OCI-LY7 (cell line): Measurements from ENCODE around the gene VPS13C. TPM values are rescaled to one million over a fixed set of nuclear protein-coding genes. Genes with fewer than 3 reads are reported as not detected.

Experiments
- BruUV-seq: library from RNA; stranded (reverse); fragments of 400-500 nt; replicated peaks from 2 replicates; lab custom pipeline; 2021; lab: Mats Ljungman, UMichigan
- CTCF ChIA-PET: fragments of 300-600 bp; sonication (Branson Sonifier 250); formaldehyde crosslinking; loops from one replicate; lab custom pipeline; 2022; ENCODE audit warnings: antibody characterized with exemption; ENCODE audit not compliant: unreplicated experiment; lab: Charles Lee
- POLR2A ChIA-PET: fragments of 300-600 bp; sonication (Branson Sonifier 250); formaldehyde crosslinking; loops from one replicate; lab custom pipeline; 2022; ENCODE audit warnings: antibody characterized with exemption; lab: Charles Lee
- DNase-seq: peaks from one replicate; pipeline ENCODE4 v3.0.0-alpha.2; 2015; ENCODE audit warnings: low spot score
- H2AFZ ChIP-seq: fragments of 200-600 bp; sonication (generic), shearing (Covaris generic); 2 replicates; pipeline ENCODE4 v1.6.1; 2014; ENCODE audit warnings: mild to moderate bottlenecking, antibody characterized with exemption, low read length, moderate library complexity
- H3K27ac ChIP-seq: fragments of 200-600 bp; sonication (generic); 2 replicates; pipeline ENCODE4 v1.5.1; 2014; ENCODE audit warnings: mixed run types, low read depth, mild to moderate bottlenecking, moderate library complexity, low read length, inconsistent platforms; ENCODE audit not compliant: poor library complexity, severe bottlenecking
- H3K36me3 ChIP-seq: fragments of 200-600 bp; sonication (generic); 2 replicates; pipeline ENCODE4 v1.6.1; 2014; ENCODE audit warnings: mild to moderate bottlenecking, antibody characterized with exemption, low read length, moderate library complexity, mixed read lengths; ENCODE audit not compliant: insufficient read depth
- H3K4me1 ChIP-seq: fragments of 200-600 bp; sonication (generic); 2 replicates; pipeline ENCODE4 v1.5.1; 2014; ENCODE audit warnings: mild to moderate bottlenecking, low read length; ENCODE audit not compliant: insufficient read depth, poor library complexity, severe bottlenecking
- H3K4me2 ChIP-seq: fragments of 200-600 bp; sonication (generic); 2 replicates; pipeline ENCODE4 v1.6.1; 2014; ENCODE audit warnings: mild to moderate bottlenecking, low read length
- H3K4me3 ChIP-seq: fragments of 200-600 bp; sonication (generic); 2 replicates; pipeline ENCODE4 v1.5.1; 2014; ENCODE audit warnings: mild to moderate bottlenecking, low read depth, low read length; ENCODE audit not compliant: poor library complexity, severe bottlenecking
- H3K79me2 ChIP-seq: fragments of 200-600 bp; sonication (generic); 2 replicates; pipeline ENCODE4 v1.6.1; 2016; ENCODE audit warnings: low read depth, mild to moderate bottlenecking, low read length, moderate library complexity, mixed read lengths; ENCODE audit not compliant: insufficient read depth
- H3K9me2 ChIP-seq: fragments of 200-600 bp; sonication (generic); 2 replicates; pipeline ENCODE4 v1.6.1; 2016; ENCODE audit warnings: mild to moderate bottlenecking, low read length, mixed read lengths; ENCODE audit not compliant: insufficient read depth
- H3K9me3 ChIP-seq: fragments of 200-600 bp; sonication (generic); 2 replicates; pipeline ENCODE4 v1.6.1; 2014; ENCODE audit warnings: mild to moderate bottlenecking, mixed run types, low read length, mixed read lengths
- H4K20me1 ChIP-seq: fragments of 200-600 bp; sonication (generic); 2 replicates; pipeline ENCODE4 v1.6.1; 2014; ENCODE audit warnings: mild to moderate bottlenecking, antibody characterized with exemption, low read length, moderate library complexity, mixed read lengths; ENCODE audit not compliant: insufficient read depth
- EZH2phosphoT487 ChIP-seq: fragments of 200-600 bp; sonication (generic); IDR thresholded peaks from 2 replicates; pipeline ENCODE4 v1.6.1; 2018; ENCODE audit warnings: low read depth, borderline replicate concordance, mild to moderate bottlenecking, mixed run types, antibody characterized with exemption, low read length, moderate library complexity, mixed read lengths
- intact Hi-C: fragments of 100-400 bp; cut with micrococcal nuclease; formaldehyde crosslinking; loops from one replicate; pipeline ENCODE4 v1.10.0; 2022; ENCODE audit not compliant: unreplicated experiment
- total RNA-seq, 2 experiments: library from RNA; depleted of rRNA in 1 of 2; stranded (reverse); fragments of >200 nt in 1 of 2; shearing (Covaris generic) in 1 of 2; gene quantifications; 2 replicates each; pipeline ENCODE4 v1.2.3, GENCODE V29; 2014 to 2022
- TF ChIP-seq, protein P1 (sequence below): fragments of 200-600 bp; sonication (generic); conservative IDR thresholded peaks from 2 replicates; pipeline ENCODE4 v1.5.1; 2014; ENCODE audit warnings: mild to moderate bottlenecking, antibody characterized with exemption, low read length, moderate library complexity, mixed read lengths

Gene VPS13C
- total RNA-seq, 2 experiments from 2014 or later: 44.4 to 60.6 TPM

- H3K9me3 ChIP-seq: no peaks in the 10 kb centered on the region
- no peaks in the 10 kb centered on the region for H3K9me2 ChIP-seq
- no TSS peak for BruUV-seq
- H3K27ac ChIP-seq: no peak overlapping the region
- H2AFZ ChIP-seq: no peak overlapping the region
- H4K20me1 ChIP-seq: no peaks in the 10 kb centered on the region
- H3K4me2 ChIP-seq: no peak overlapping the region
- ChIA-PET POLR2A (interaction anchor here (0.7 to 1.2 kb wide), 2 partner anchors 21 to 225 kb away, joined by 3 to 4 read pairs; no protein-coding TSS in a partner anchor), CTCF (no interaction called here)
- no peaks in the 10 kb centered on the region for H3K4me1 ChIP-seq
- peaks cover 69% of the 10 kb centered on the region for H3K36me3 ChIP-seq
- intact Hi-C loops: no loop called here
- DNase-seq: no peak
- no peaks in the 10 kb centered on the region for H3K79me2 ChIP-seq
- no peak overlapping the region for H3K4me3 ChIP-seq
- no peak for TF ChIP-seq EZH2phosphoT487
- TF ChIP-seq, protein P1, sequence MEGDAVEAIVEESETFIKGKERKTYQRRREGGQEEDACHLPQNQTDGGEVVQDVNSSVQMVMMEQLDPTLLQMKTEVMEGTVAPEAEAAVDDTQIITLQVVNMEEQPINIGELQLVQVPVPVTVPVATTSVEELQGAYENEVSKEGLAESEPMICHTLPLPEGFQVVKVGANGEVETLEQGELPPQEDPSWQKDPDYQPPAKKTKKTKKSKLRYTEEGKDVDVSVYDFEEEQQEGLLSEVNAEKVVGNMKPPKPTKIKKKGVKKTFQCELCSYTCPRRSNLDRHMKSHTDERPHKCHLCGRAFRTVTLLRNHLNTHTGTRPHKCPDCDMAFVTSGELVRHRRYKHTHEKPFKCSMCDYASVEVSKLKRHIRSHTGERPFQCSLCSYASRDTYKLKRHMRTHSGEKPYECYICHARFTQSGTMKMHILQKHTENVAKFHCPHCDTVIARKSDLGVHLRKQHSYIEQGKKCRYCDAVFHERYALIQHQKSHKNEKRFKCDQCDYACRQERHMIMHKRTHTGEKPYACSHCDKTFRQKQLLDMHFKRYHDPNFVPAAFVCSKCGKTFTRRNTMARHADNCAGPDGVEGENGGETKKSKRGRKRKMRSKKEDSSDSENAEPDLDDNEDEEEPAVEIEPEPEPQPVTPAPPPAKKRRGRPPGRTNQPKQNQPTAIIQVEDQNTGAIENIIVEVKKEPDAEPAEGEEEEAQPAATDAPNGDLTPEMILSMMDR: no peak
These were observed 108.3 kb downstream of the VPS13C start for GRCh38 chr15:61951949-61952348.

DNA sequence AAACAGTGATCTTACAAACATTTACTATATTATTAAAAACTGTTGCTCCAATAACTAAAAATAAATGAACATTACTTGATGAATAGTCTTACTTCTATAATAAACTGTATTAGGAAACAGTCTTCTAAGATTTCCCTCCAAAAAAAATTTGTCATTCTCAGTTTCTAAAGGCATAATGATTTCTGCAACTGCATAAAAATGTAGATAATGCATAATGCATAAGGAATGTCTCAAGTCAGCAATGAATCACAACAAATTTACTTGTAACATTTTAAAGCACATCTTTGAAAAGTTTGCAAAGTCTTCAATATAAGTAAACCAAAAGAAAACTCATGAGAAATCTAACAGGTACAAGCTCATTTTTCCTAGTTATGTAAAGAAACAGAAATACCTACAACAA lies 113.5 kb downstream of the VPS13C start:
- no peaks in the 10 kb centered on the region for H3K4me1 ChIP-seq
- CTCF ChIA-PET: no interaction called here

DNA sequence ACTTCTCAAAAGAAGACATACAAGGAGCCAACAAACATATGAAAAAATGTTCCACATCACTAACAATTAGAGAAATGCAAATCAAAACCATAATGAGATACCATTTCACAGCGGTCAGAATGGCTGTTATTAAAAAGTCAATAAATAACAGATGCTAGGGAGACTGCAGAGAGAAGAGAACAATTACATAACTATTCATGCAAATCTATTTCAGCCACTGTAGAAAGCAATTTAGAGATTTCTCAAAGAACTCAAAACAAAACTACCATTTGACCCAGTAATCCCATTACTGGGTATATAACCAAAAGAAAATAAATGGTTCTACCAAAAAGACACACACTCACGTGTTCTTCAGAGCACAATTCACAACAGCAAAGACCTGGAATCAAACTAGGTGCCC lies 116.3 kb downstream of the VPS13C start:
- no peaks in the 10 kb centered on the region for H3K79me2 ChIP-seq
- H4K20me1 ChIP-seq: no peaks in the 10 kb centered on the region
- H3K4me3 ChIP-seq: no peak overlapping the region
- TF ChIP-seq EZH2phosphoT487: no peak
- TF ChIP-seq, protein P1: no peak
- H3K36me3 ChIP-seq: peaks cover 79% of the 10 kb centered on the region
- H3K9me2 ChIP-seq: no peaks in the 10 kb centered on the region
- H2AFZ ChIP-seq: no peak overlapping the region
- H3K4me1 ChIP-seq: no peaks in the 10 kb centered on the region
- intact Hi-C loops: no loop called here
- H3K9me3 ChIP-seq: peaks cover 7% of the 10 kb centered on the region; the same call in 1 of the 2 replicates
- BruUV-seq: no TSS peak
- no peak overlapping the region for H3K4me2 ChIP-seq
- ChIA-PET CTCF (no interaction called here), POLR2A (no interaction called here)
- no peak overlapping the region for H3K27ac ChIP-seq
- DNase-seq: no peak

More for the DNA sequence above, 113.5 kb downstream of the VPS13C start:
- H3K27ac ChIP-seq: no peak overlapping the region
- no TSS peak for BruUV-seq
- H3K4me3 ChIP-seq: no peak overlapping the region
- DNase-seq: no peak
- no peak overlapping the region for H3K4me2 ChIP-seq
- intact Hi-C loops: no loop called here
- TF ChIP-seq, protein P1: no peak
- no peak for TF ChIP-seq EZH2phosphoT487
- H3K36me3 ChIP-seq: peaks cover 71% of the 10 kb centered on the region
- H2AFZ ChIP-seq: no peak overlapping the region
- peaks cover 7% of the 10 kb centered on the region; the same call in 1 of the 2 replicates for H3K9me3 ChIP-seq
- POLR2A ChIA-PET: no interaction called here
- no peaks in the 10 kb centered on the region for H3K9me2 ChIP-seq
- H4K20me1 ChIP-seq: no peaks in the 10 kb centered on the region
- no peaks in the 10 kb centered on the region for H3K79me2 ChIP-seq
